ENCODE data around the gene RESP18.
A peak's percentile ranks its signal among the peaks of the same experiment; 100 is the strongest.

Gene RESP18

GRCh38 chr2:219356834-219357233, 24.3 kb upstream of the RESP18 start:
- no peak for FAIRE-seq
- TF ChIP-seq PAX5 (IDR thresholded peaks at IDR 0.05; ENCODE audit: insufficient read depth, low read length, severe bottlenecking) (no peak), POLR2AphosphoS5 (IDR thresholded peaks at IDR 0.05; ENCODE audit: low read depth, low read length) (no peak), SPI1 (IDR thresholded peaks at IDR 0.05; ENCODE audit: low read depth, low read length) (no peak), POLR2A (IDR thresholded peaks at IDR 0.05; ENCODE audit: low read depth, low read length) (no peak), POU2F2 (IDR thresholded peaks at IDR 0.05; ENCODE audit: low read depth, low read length) (no peak), TAF1 (IDR thresholded peaks at IDR 0.05; ENCODE audit: low read depth, low read length) (no peak)
- DNase-seq (ENCODE audit: insufficient read length, low spot score) = no peak

GRCh38 chr2:219354582-219354981, 22.0 kb upstream of the RESP18 start:
- DNase-seq (ENCODE audit: insufficient read length, low spot score) = no peak
- TF ChIP-seq SPI1 (IDR thresholded peaks at IDR 0.05; ENCODE audit: low read depth, low read length) (no peak), PAX5 (IDR thresholded peaks at IDR 0.05; ENCODE audit: insufficient read depth, low read length, severe bottlenecking) (no peak), POLR2A (IDR thresholded peaks at IDR 0.05; ENCODE audit: low read depth, low read length) (no peak), TAF1 (IDR thresholded peaks at IDR 0.05; ENCODE audit: low read depth, low read length) (no peak), POU2F2 (IDR thresholded peaks at IDR 0.05; ENCODE audit: low read depth, low read length) (no peak), POLR2AphosphoS5 (IDR thresholded peaks at IDR 0.05; ENCODE audit: low read depth, low read length) (no peak)
- FAIRE-seq = no peak

DNA sequence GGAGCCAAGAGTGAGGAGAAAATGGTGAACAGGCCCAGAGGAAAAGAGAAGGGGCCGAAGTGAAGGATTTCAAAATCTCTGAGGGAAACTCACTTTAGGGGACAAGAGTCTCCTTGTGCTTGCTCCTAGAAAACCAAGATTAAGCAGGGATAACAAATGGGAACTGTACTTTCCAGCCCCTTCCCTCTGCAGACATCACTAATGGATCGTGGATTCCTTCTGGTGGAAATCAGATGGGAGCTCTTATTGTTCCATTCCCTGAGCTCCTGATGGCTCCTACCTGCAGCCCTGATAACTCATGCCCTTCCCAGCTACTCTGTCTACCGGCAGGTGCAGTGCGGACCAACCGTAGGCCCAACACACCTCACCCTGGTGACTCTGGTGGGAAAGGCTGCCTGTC, 20.6 kb upstream of the RESP18 start:
- TF ChIP-seq POLR2A (IDR thresholded peaks at IDR 0.05; ENCODE audit: low read depth, low read length) (no peak), PAX5 (IDR thresholded peaks at IDR 0.05; ENCODE audit: insufficient read depth, low read length, severe bottlenecking) (no peak), POLR2AphosphoS5 (IDR thresholded peaks at IDR 0.05; ENCODE audit: low read depth, low read length) (no peak), POU2F2 (IDR thresholded peaks at IDR 0.05; ENCODE audit: low read depth, low read length) (no peak), TAF1 (IDR thresholded peaks at IDR 0.05; ENCODE audit: low read depth, low read length) (no peak), SPI1 (IDR thresholded peaks at IDR 0.05; ENCODE audit: low read depth, low read length) (no peak)
- DNase-seq (ENCODE audit: insufficient read length, low spot score) (no peak), FAIRE-seq (no peak)

DNA sequence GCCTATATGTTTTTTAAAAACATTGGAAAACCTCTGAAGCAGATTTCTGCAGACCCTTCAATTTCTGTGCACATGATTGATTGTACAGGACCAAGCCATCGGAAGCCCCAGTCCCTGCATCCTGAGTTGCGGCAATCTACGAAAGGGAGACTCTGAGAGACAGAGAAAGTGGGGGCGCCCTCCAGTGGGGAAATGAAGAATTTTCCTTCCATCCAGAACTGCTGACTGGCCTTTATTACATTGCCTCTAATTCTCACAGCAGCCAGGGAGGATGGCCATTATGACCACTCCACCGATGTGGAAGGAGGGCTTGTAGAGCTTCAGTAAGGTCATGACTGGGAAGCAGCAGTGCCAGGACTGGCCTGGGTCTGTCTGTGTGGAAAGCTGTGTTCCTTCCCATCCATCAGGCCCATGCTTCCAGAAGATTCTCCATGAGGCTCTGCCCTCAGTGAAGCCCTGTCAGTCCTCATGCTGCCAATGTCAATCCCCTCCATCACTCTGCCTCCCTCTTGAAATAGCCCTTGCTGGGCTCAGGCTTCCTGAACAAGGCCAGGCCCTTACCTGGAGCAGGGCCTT, 20.0 kb upstream of the RESP18 start:
- peak; percentile 16 for FAIRE-seq
- DNase-seq (ENCODE audit: insufficient read length, low spot score) = peak; percentile 47
- TF ChIP-seq POLR2AphosphoS5 (IDR thresholded peaks at IDR 0.05; ENCODE audit: low read depth, low read length) = no peak
- TF ChIP-seq TAF1 (IDR thresholded peaks at IDR 0.05; ENCODE audit: low read depth, low read length) = no peak
- TF ChIP-seq PAX5 (IDR thresholded peaks at IDR 0.05; ENCODE audit: insufficient read depth, low read length, severe bottlenecking) = no peak
- TF ChIP-seq SPI1 (IDR thresholded peaks at IDR 0.05; ENCODE audit: low read depth, low read length) = no peak
- no peak for TF ChIP-seq POLR2A (IDR thresholded peaks at IDR 0.05; ENCODE audit: low read depth, low read length)
- TF ChIP-seq POU2F2 (IDR thresholded peaks at IDR 0.05; ENCODE audit: low read depth, low read length) = no peak

DNA sequence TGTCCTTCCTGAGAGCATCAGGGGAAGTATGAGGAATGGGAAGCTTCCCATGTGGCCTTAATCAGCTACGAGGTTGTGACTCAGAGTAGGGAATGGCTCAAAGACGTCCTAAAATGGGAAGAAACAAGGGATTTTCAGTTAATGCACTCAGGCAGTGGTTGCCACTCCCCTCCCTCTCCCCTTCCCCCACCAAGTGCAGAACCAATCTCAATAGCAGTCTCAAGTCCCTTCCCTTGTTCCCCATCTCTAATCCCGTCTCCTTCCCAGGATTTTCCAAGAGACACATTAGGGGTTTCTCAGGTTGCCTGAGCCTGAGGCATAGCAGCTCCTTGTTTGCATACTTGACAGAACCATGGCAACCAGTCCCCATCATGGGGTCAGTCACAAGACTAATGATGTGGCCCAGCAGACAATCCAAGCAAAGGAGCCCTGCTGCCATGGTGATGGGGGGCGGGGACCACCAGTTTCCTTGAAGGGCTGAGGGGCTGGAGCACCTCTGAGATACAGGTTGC, 18.2 kb upstream of the RESP18 start:
- DNase-seq (ENCODE audit: insufficient read length, low spot score) (no peak), FAIRE-seq (no peak)
- TF ChIP-seq SPI1 (IDR thresholded peaks at IDR 0.05; ENCODE audit: low read depth, low read length) (no peak), TAF1 (IDR thresholded peaks at IDR 0.05; ENCODE audit: low read depth, low read length) (no peak), POLR2AphosphoS5 (IDR thresholded peaks at IDR 0.05; ENCODE audit: low read depth, low read length) (no peak), POLR2A (IDR thresholded peaks at IDR 0.05; ENCODE audit: low read depth, low read length) (no peak), POU2F2 (IDR thresholded peaks at IDR 0.05; ENCODE audit: low read depth, low read length) (no peak), PAX5 (IDR thresholded peaks at IDR 0.05; ENCODE audit: insufficient read depth, low read length, severe bottlenecking) (no peak)

DNA sequence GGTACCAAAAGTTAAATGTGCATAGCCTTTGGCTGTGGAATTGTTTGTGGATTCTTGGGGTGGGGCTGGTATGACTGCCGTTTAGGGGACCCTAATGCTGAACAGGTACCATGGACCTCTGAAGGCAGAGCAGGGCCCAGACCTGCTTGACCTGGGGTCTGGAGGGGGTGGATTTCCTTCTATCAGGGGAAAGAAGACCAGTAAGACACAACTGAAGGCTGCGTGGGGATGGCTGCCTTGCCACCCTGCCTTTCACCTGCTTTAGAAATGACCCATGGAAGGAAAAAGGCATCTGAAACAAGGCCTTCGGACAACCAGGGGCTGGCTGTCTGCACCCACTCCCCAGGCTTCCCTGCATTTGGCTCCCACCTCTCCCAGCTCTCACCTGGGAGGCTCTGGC, 17.7 kb upstream of the RESP18 start:
- FAIRE-seq (no peak), DNase-seq (ENCODE audit: insufficient read length, low spot score) (no peak)
- TF ChIP-seq TAF1 (IDR thresholded peaks at IDR 0.05; ENCODE audit: low read depth, low read length) (no peak), POU2F2 (IDR thresholded peaks at IDR 0.05; ENCODE audit: low read depth, low read length) (no peak), POLR2A (IDR thresholded peaks at IDR 0.05; ENCODE audit: low read depth, low read length) (no peak), POLR2AphosphoS5 (IDR thresholded peaks at IDR 0.05; ENCODE audit: low read depth, low read length) (no peak), SPI1 (IDR thresholded peaks at IDR 0.05; ENCODE audit: low read depth, low read length) (no peak), PAX5 (IDR thresholded peaks at IDR 0.05; ENCODE audit: insufficient read depth, low read length, severe bottlenecking) (no peak)

- DNase-seq (ENCODE audit: insufficient read length, low spot score) (no peak), FAIRE-seq (no peak)
- TF ChIP-seq POLR2A (IDR thresholded peaks at IDR 0.05; ENCODE audit: low read depth, low read length) (no peak), POU2F2 (IDR thresholded peaks at IDR 0.05; ENCODE audit: low read depth, low read length) (no peak), SPI1 (IDR thresholded peaks at IDR 0.05; ENCODE audit: low read depth, low read length) (no peak), PAX5 (IDR thresholded peaks at IDR 0.05; ENCODE audit: insufficient read depth, low read length, severe bottlenecking) (no peak), POLR2AphosphoS5 (IDR thresholded peaks at IDR 0.05; ENCODE audit: low read depth, low read length) (no peak), TAF1 (IDR thresholded peaks at IDR 0.05; ENCODE audit: low read depth, low read length) (no peak)
These were observed 12.3 kb upstream of the RESP18 start for GRCh38 chr2:219344751-219345430.

DNA sequence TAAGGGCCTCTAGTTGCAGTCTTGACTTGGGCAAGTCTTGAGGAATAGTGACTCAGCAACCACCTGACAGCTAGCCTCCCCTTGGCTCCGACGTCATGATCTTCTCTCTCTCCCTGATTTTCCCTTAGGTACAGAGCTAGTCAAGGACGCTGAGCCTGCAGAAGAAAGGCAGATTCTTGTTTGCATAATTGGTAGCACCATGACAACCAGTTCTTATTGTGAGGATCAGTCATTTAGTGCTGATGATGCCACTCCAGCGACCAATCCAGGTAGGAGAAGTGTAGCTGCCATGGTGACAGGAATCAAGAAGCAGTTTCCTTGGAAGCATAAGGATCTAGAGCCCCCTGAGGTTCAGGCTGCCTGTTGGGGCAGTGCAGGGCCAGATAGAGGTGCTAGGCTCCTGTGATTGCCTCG, 2.8 kb upstream of the RESP18 start:
- no peak for FAIRE-seq
- TF ChIP-seq PAX5 (IDR thresholded peaks at IDR 0.05; ENCODE audit: insufficient read depth, low read length, severe bottlenecking) = no peak
- no peak for TF ChIP-seq POU2F2 (IDR thresholded peaks at IDR 0.05; ENCODE audit: low read depth, low read length)
- TF ChIP-seq POLR2A (IDR thresholded peaks at IDR 0.05; ENCODE audit: low read depth, low read length) = no peak
- TF ChIP-seq TAF1 (IDR thresholded peaks at IDR 0.05; ENCODE audit: low read depth, low read length) = no peak
- TF ChIP-seq SPI1 (IDR thresholded peaks at IDR 0.05; ENCODE audit: low read depth, low read length) = no peak
- TF ChIP-seq POLR2AphosphoS5 (IDR thresholded peaks at IDR 0.05; ENCODE audit: low read depth, low read length) = no peak
- no peak for DNase-seq (ENCODE audit: insufficient read length, low spot score)

DNA sequence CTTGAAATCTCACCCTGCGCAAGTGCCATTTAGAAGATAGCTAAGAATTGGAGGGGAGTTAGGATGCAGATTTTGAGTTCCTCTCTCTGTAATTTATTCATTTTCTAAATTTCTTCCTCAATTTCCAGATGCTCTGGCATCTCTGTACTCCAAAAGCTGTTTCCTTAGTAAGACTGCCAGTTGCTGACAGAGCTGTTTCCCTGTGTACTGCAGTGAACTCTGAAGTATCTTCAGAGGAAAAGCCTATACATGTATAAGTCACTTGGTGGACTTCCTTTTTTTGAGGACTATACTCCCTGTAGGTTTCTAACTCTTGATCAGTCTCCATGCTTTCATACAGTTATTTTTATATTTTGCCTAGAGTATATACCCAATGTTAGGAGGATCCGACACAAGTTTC, 1.5 kb upstream of the RESP18 start:
- no peak for DNase-seq (ENCODE audit: insufficient read length, low spot score)
- no peak for FAIRE-seq
- TF ChIP-seq POLR2A (IDR thresholded peaks at IDR 0.05; ENCODE audit: low read depth, low read length) = no peak
- TF ChIP-seq SPI1 (IDR thresholded peaks at IDR 0.05; ENCODE audit: low read depth, low read length) = no peak
- TF ChIP-seq POLR2AphosphoS5 (IDR thresholded peaks at IDR 0.05; ENCODE audit: low read depth, low read length) = no peak
- no peak for TF ChIP-seq POU2F2 (IDR thresholded peaks at IDR 0.05; ENCODE audit: low read depth, low read length)

Data from GM12891 (cell line).